ENCODE data around the gene PDE10A. TPM values are rescaled to one million over a fixed set of nuclear protein-coding genes. Genes with fewer than 3 reads are reported as not detected.

PDE10A gene
- total and polyA plus RNA-seq, 2 of the 13 experiments (the other 11 are each of a cell fraction or from before 2014, with no cell fraction given), result not detected

GRCh38 chr6:165705941-165706340 is 42.9 kb upstream of the PDE10A start (continued):
- TF ChIP-seq BCLAF1 (IDR thresholded peaks at IDR 0.05), result no peak
- TF ChIP-seq SSRP1 (CRISPR knock-in tag; IDR thresholded peaks at IDR 0.05), result no peak
- no peak for TF ChIP-seq PTBP1 (IDR thresholded peaks at IDR 0.05; ENCODE audit: low read depth, low read length, poor library complexity, severe bottlenecking)
- no peak for TF ChIP-seq PRPF4 (IDR thresholded peaks at IDR 0.05; ENCODE audit: low read depth, low read length, poor library complexity, severe bottlenecking)
- no peak for TF ChIP-seq ZNF253 (CRISPR knock-in tag; IDR thresholded peaks at IDR 0.05; ENCODE audit: borderline replicate concordance)
- no peak for TF ChIP-seq NR2C2 (CRISPR knock-in tag; IDR thresholded peaks at IDR 0.05; ENCODE audit: borderline replicate concordance)
- no peak for TF ChIP-seq ZNF136 (CRISPR knock-in tag; IDR thresholded peaks at IDR 0.05; ENCODE audit: low read depth)
- no peak for TF ChIP-seq POLR2G (IDR thresholded peaks at IDR 0.05; ENCODE audit: low read depth, low read length)
- no peak for TF ChIP-seq TBP (CRISPR knock-in tag; IDR thresholded peaks at IDR 0.05)
- TF ChIP-seq CBFB (CRISPR knock-in tag; IDR thresholded peaks at IDR 0.05), result no peak
- TF ChIP-seq PHB2 (IDR thresholded peaks at IDR 0.05; ENCODE audit: partially characterized antibody), result no peak

- FAIRE-seq (no peak), DNase-seq (ENCODE audit: low spot score) (no peak), ATAC-seq (no peak)
- Histone ChIP-seq H3K79me2 (ENCODE audit: insufficient read depth, low read length) (no peaks in the 10 kb centered on the region), H3K4me3 (replicated peaks in 1 of 3; ENCODE audit: insufficient read depth in 1 of 3, low read depth in 2 of 3, low read length in 3 of 3) (no peak overlapping the region), H4K20me1 (ENCODE audit: insufficient read depth, low read length) (no peaks in the 10 kb centered on the region), H3K9ac (ENCODE audit: insufficient read depth, low read depth, low read length) (no peak overlapping the region), H2AFZ (ENCODE audit: low read length) (no peak overlapping the region), H3K4me2 (ENCODE audit: low read depth, low read length) (no peak overlapping the region), H3K36me3 (replicated peaks in 1 of 2; ENCODE audit: control insufficient read depth in 1 of 2, insufficient read depth in 2 of 2, low read length in 2 of 2) (no peaks in the 10 kb centered on the region), H3K27ac (ENCODE audit: extremely low read length, insufficient read depth, low read length) (no peak overlapping the region), H3K27me3 (ENCODE audit: control insufficient read depth in 1 of 2, insufficient read depth in 2 of 2, low read length in 2 of 2) (peaks cover 0 to 26% of the 10 kb centered on the region in 2 experiments; a peak in 3 of 5 replicates), H3K9me3 (ENCODE audit: low read length) (no peaks in the 10 kb centered on the region), H3K4me1 (ENCODE audit: insufficient read depth, low read length) (no peaks in the 10 kb centered on the region)
- CTCF ChIA-PET (ENCODE audit: low intra/inter-chr PET ratio, low total read pairs), result no interaction called here
- WGBS (ENCODE audit: low lambda C conversion rate), result 28% methylated on average over 9 of the region's 9 CpGs
- in situ Hi-C loops (cut with HindIII; ENCODE audit: extremely low pct_ligation_motif_present, low pct_unique_long_range_greater_than_20kb), result no loop called here
- POLR2A ChIA-PET, result no interaction called here
- intact Hi-C loops (cut with micrococcal nuclease; ENCODE audit: unreplicated experiment), result no loop called here
- BruUV-seq (replicated peaks), result no TSS peak
- TF ChIP-seq ZNF713 (CRISPR knock-in tag; IDR thresholded peaks at IDR 0.05), result no peak
- TF ChIP-seq ZNF563 (CRISPR knock-in tag; IDR thresholded peaks at IDR 0.05), result no peak
- no peak for TF ChIP-seq ZNF781 (CRISPR knock-in tag; IDR thresholded peaks at IDR 0.05; ENCODE audit: borderline replicate concordance, not compliant biosample characterization)
- no peak for TF ChIP-seq AHDC1 (CRISPR knock-in tag; IDR thresholded peaks at IDR 0.05; ENCODE audit: borderline replicate concordance)
- TF ChIP-seq ZNF619 (CRISPR knock-in tag; IDR thresholded peaks at IDR 0.05), result no peak
Observed at GRCh38 chr6:165704045-165704748, 41.2 kb upstream of the PDE10A start.

Measured in HepG2 (cell line).